Muscle layer of duodenum (tissue), 2 donors: ENCODE results near the gene GNG14.
A peak's percentile ranks its signal among the peaks of the same experiment; 100 is the strongest.

Experiments
- H3K27ac ChIP-seq: one replicate; pipeline ENCODE4 v1.7.0; 2013; ENCODE audit warnings: mild to moderate bottlenecking, low read length
- H3K27me3 ChIP-seq: one replicate; pipeline ENCODE4 v1.7.0; 2013; ENCODE audit warnings: low read depth, mild to moderate bottlenecking, control low read depth, low read length
- H3K36me3 ChIP-seq, 2 donors: one replicate each; pipeline ENCODE4 v1.7.0; 2013; ENCODE audit warnings: low read length in 2 of 2, control low read depth in 1 of 2, mild to moderate bottlenecking in 1 of 2; ENCODE audit not compliant: insufficient read depth in 2 of 2, control insufficient read depth in 1 of 2
- H3K4me1 ChIP-seq, 2 donors: one replicate each; pipeline ENCODE4 v1.7.0; 2013; ENCODE audit warnings: low read length in 2 of 2, mild to moderate bottlenecking in 2 of 2, control low read depth in 1 of 2, moderate library complexity in 1 of 2; ENCODE audit not compliant: insufficient read depth in 2 of 2, control insufficient read depth in 1 of 2
- H3K4me3 ChIP-seq, 2 donors: one replicate each; pipeline ENCODE4 v1.7.0; 2013; ENCODE audit warnings: low read length in 2 of 2, low read depth in 1 of 2, mild to moderate bottlenecking in 1 of 2
- H3K9me3 ChIP-seq, 2 donors: one replicate each; pipeline ENCODE4 v1.7.0; 2013; ENCODE audit warnings: low read length in 2 of 2, control low read depth in 1 of 2, mild to moderate bottlenecking in 1 of 2; ENCODE audit not compliant: control insufficient read depth in 1 of 2
- donor health status: healthy.

The GNG14 gene

GRCh38 chr19:12681074-12681987 lies 6.5 kb upstream of the GNG14 start, which contains the start of gene DHPS:
DHPS (minus strand) TSS chr19:12681880; CDS start chr19:12681766, 114 bp downstream.
- Histone ChIP-seq H3K4me1 (peaks cover 0 to 12% of the 10 kb centered on the region in 2 donors), H3K27me3 (no peaks in the 10 kb centered on the region), H3K4me3 (peak within 1 kb of the TSS; percentile 74 to 91), H3K36me3 (peaks cover 20 to 36% of the 10 kb centered on the region in 2 donors), H3K9me3 (no peaks in the 10 kb centered on the region), H3K27ac (peak within 1 kb of the TSS; percentile 96)

GRCh38 chr19:12685831-12686230 lies 2.0 kb upstream of the GNG14 start:
- Histone ChIP-seq H3K4me3 (no peak overlapping the region), H3K27me3 (no peaks in the 10 kb centered on the region), H3K9me3 (no peaks in the 10 kb centered on the region), H3K27ac (no peak overlapping the region), H3K36me3 (peaks cover 0 to 5% of the 10 kb centered on the region in 2 donors), H3K4me1 (peaks cover 0 to 2% of the 10 kb centered on the region in 2 donors)

GRCh38 chr19:12689012-12689411 lies 1.2 kb downstream of the GNG14 start:
- no peaks in the 10 kb centered on the region for H3K9me3 ChIP-seq
- peaks cover 0 to 5% of the 10 kb centered on the region in 2 donors for H3K36me3 ChIP-seq
- H3K4me3 ChIP-seq, result no peak overlapping the region
- no peaks in the 10 kb centered on the region for H3K27me3 ChIP-seq
- no peaks in the 10 kb centered on the region for H3K4me1 ChIP-seq
- no peak overlapping the region for H3K27ac ChIP-seq

GRCh38 chr19:12689581-12690216 lies 1.9 kb downstream of the GNG14 start:
- Histone ChIP-seq H3K27ac (no peak overlapping the region), H3K36me3 (peaks cover 0 to 5% of the 10 kb centered on the region in 2 donors), H3K4me3 (no peak overlapping the region), H3K9me3 (no peaks in the 10 kb centered on the region), H3K27me3 (no peaks in the 10 kb centered on the region), H3K4me1 (no peaks in the 10 kb centered on the region)

- Histone ChIP-seq H3K4me3 (no peak overlapping the region), H3K4me1 (peaks cover 0 to 18% of the 10 kb centered on the region in 2 donors), H3K27ac (no peak overlapping the region), H3K36me3 (peaks cover 0 to 5% of the 10 kb centered on the region in 2 donors), H3K27me3 (no peaks in the 10 kb centered on the region), H3K9me3 (no peaks in the 10 kb centered on the region)
Measured at GRCh38 chr19:12692960-12693359, 5.2 kb downstream of the GNG14 start.

GRCh38 chr19:12694641-12695040 lies 6.8 kb downstream of the GNG14 start:
- H3K36me3 ChIP-seq, result peaks cover under 1 to 4% of the 10 kb centered on the region in 2 donors
- peaks cover 0 to 18% of the 10 kb centered on the region in 2 donors for H3K4me1 ChIP-seq
- no peaks in the 10 kb centered on the region for H3K9me3 ChIP-seq
- no peak overlapping the region for H3K4me3 ChIP-seq
- H3K27me3 ChIP-seq, result no peaks in the 10 kb centered on the region
- H3K27ac ChIP-seq, result no peak overlapping the region

GRCh38 chr19:12695096-12695495 lies 7.3 kb downstream of the GNG14 start:
- peak overlapping the region in 1 of 2 donors; percentile 99 for H3K4me3 ChIP-seq

GRCh38 chr19:12695514-12695913 lies 7.7 kb downstream of the GNG14 start:
- Histone ChIP-seq H3K9me3 (no peaks in the 10 kb centered on the region), H3K36me3 (peaks cover 8% of the 10 kb centered on the region in 2 donors), H3K27me3 (no peaks in the 10 kb centered on the region), H3K4me1 (peaks cover 0 to 18% of the 10 kb centered on the region in 2 donors), H3K4me3 (peak overlapping the region; percentile 87 to 99), H3K27ac (no peak overlapping the region)

More at GRCh38 chr19:12695096-12695495, 7.3 kb downstream of the GNG14 start:
- no peak overlapping the region for H3K27ac ChIP-seq
- peaks cover 0 to 18% of the 10 kb centered on the region in 2 donors for H3K4me1 ChIP-seq
- H3K9me3 ChIP-seq, result no peaks in the 10 kb centered on the region
- no peaks in the 10 kb centered on the region for H3K27me3 ChIP-seq
- peaks cover 5 to 6% of the 10 kb centered on the region in 2 donors for H3K36me3 ChIP-seq

- H3K27me3 ChIP-seq, result no peaks in the 10 kb centered on the region
- H3K9me3 ChIP-seq, result no peaks in the 10 kb centered on the region
- peak overlapping the region; percentile 87 to 99 for H3K4me3 ChIP-seq
- H3K4me1 ChIP-seq, result peaks cover 0 to 18% of the 10 kb centered on the region in 2 donors
- H3K27ac ChIP-seq, result no peak overlapping the region
- peaks cover 12% of the 10 kb centered on the region in 2 donors for H3K36me3 ChIP-seq
Measured at GRCh38 chr19:12695997-12696365, 8.2 kb downstream of the GNG14 start.

GRCh38 chr19:12696366-12697335 lies 8.9 kb downstream of the GNG14 start, which contains the start of gene FBXW9:
FBXW9 (minus strand) TSS chr19:12696631; CDS start chr19:12696581, 50 bp downstream.
- Histone ChIP-seq H3K36me3 (peaks cover 18 to 19% of the 10 kb centered on the region in 2 donors), H3K27me3 (no peaks in the 10 kb centered on the region), H3K27ac (peak within 1 kb of the TSS; percentile 92), H3K4me1 (peaks cover 0 to 18% of the 10 kb centered on the region in 2 donors), H3K4me3 (peak within 1 kb of the TSS; percentile 87 to 99), H3K9me3 (no peaks in the 10 kb centered on the region)
